Tibial nerve (tissue), 4 donors: ENCODE results near the gene CDCA3.
"Not testable (repeated sequence)": the region's sequence is repeated elsewhere in the genome, so short reads cannot be mapped to it uniquely, and the experiment has no call there.

Experiments used
- CTCF ChIP-seq, 5 experiments: fragments of 200-600 bp in 3 of 5; fragments of 450-650 bp in 2 of 5; sonication (generic) in 3 of 5; IDR thresholded peaks; one replicate each; pipeline ENCODE4 v1.5.1; 2016 to 2019; ENCODE audit warnings: antibody characterized with exemption in 5 of 5, mild to moderate bottlenecking in 3 of 5, moderate library complexity in 2 of 5
- EP300 ChIP-seq, 2 donors: sonication (generic); formaldehyde crosslinking; IDR thresholded peaks; one replicate each; pipeline ENCODE4 v1.6.1; 2017; ENCODE audit warnings: antibody characterized with exemption in 2 of 2, mild to moderate bottlenecking in 1 of 2
- POLR2A ChIP-seq, 2 donors: fragments of 450-650 bp; IDR thresholded peaks; one replicate each; pipeline ENCODE4 v1.6.1; 2017; ENCODE audit warnings: antibody characterized with exemption in 2 of 2, mild to moderate bottlenecking in 2 of 2, moderate library complexity in 2 of 2

DNA sequence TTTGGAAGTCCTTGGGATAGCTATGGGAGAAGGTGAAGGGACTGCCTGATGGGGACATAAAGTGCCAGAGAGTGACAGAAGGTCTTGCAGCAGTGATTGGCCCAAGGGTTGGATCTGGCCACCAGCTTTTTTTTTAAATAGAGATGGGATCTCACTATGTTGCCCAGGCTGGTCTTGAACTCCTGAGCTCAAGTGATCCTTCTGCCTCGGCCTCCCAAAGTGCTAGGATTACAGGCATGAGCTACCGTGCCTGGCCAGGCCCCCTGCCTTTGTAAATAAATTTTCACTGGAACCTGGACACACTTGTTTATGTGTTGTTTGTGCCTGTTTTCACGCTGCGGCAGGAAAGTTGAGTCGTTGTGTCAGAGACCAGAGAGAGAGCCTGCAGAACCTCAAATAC is 14.2 kb upstream of the CDCA3 start:
- TF ChIP-seq CTCF, POLR2A, EP300 (IDR thresholded peaks at IDR 0.05): not testable (repeated sequence)
